SK-N-SH (cell line): ENCODE measurements around the gene TMCO4. TPM values are rescaled to one million over a fixed set of nuclear protein-coding genes. Genes with fewer than 3 reads are reported as not detected.

ENCODE experiments used
- CTCF ChIA-PET: fragments of 300-600, 350-600 bp; formaldehyde crosslinking; extraction: SDS; loops from one replicate; lab custom pipeline; 2021; lab: Yijun Ruan, JAX
- POLR2A ChIA-PET: fragments of 350-600 bp; sonication (Branson Sonifier 250); formaldehyde crosslinking; extraction: SDS; loops from one replicate; lab custom pipeline; 2020; ENCODE audit warnings: antibody characterized with exemption, inconsistent platforms; lab: Yijun Ruan, JAX
- DNase-seq: peaks from one replicate; pipeline ENCODE4 v3.0.0; 2012
- H2AFZ ChIP-seq: fragments of 200-600 bp; sonication (generic); 2 replicates; pipeline ENCODE4 v1.8.1; 2016; ENCODE audit warnings: antibody characterized with exemption, mild to moderate bottlenecking, low read depth
- H3F3A ChIP-seq: fragments of 200-600 bp; sonication (generic); replicated peaks from 2 replicates; pipeline ENCODE3; 2016; ENCODE audit warnings: antibody characterized with exemption, mild to moderate bottlenecking; ENCODE audit not compliant: insufficient read depth
- H3K27ac ChIP-seq, 2 experiments: fragments of 200-500 bp in 1 of 2; fragments of 200-600 bp in 1 of 2; sonication (Bioruptor generic) in 1 of 2; sonication (generic), shearing (Covaris generic) in 1 of 2; 2 replicates each; pipeline versions ENCODE4 v1.5.1 to v1.6.1; 2014 to 2016; ENCODE audit warnings: low read depth in 2 of 2, inconsistent platforms in 1 of 2, low read length in 1 of 2, mild to moderate bottlenecking in 1 of 2, mixed read lengths in 1 of 2
- H3K27me3 ChIP-seq: fragments of 200-600 bp; sonication (generic), shearing (Covaris generic); 2 replicates; pipeline ENCODE4 v1.6.1; 2016; ENCODE audit warnings: mixed run types; ENCODE audit not compliant: insufficient read depth
- H3K36me3 ChIP-seq, 2 experiments: fragments of 200-500 bp in 1 of 2; fragments of 200-600 bp in 1 of 2; sonication (Bioruptor generic) in 1 of 2; sonication (generic) in 1 of 2; replicated peaks in 1 of 2; 2 replicates each; pipeline versions ENCODE3 to v1.5.1; 2014 to 2016; ENCODE audit warnings: low read length in 1 of 2, mild to moderate bottlenecking in 1 of 2; ENCODE audit not compliant: insufficient read depth in 2 of 2, control insufficient read depth in 1 of 2
- H3K4me1 ChIP-seq, 2 experiments: fragments of 200-500 bp in 1 of 2; fragments of 200-600 bp in 1 of 2; sonication (Bioruptor generic) in 1 of 2; sonication (generic), shearing (Covaris generic) in 1 of 2; 2 replicates each; pipeline versions ENCODE4 v1.5.1 to v1.6.1; 2014 to 2016; ENCODE audit warnings: low read depth in 1 of 2, low read length in 1 of 2, mixed run types in 1 of 2; ENCODE audit not compliant: insufficient read depth in 2 of 2, control insufficient read depth in 1 of 2
- H3K4me2 ChIP-seq: fragments of 200-600 bp; sonication (generic), shearing (Covaris generic); 2 replicates; pipeline ENCODE4 v1.6.1; 2017; ENCODE audit warnings: mixed run types
- H3K4me3 ChIP-seq, 2 experiments: fragments of 200-500 bp in 1 of 2; fragments of 200-600 bp in 1 of 2; sonication (Bioruptor generic) in 1 of 2; sonication (generic), shearing (Covaris generic) in 1 of 2; 2 replicates each; pipeline versions ENCODE4 v1.5.1 to v1.8.1; 2014 to 2016; ENCODE audit warnings: low read depth in 2 of 2, inconsistent platforms in 1 of 2, low read length in 1 of 2, mild to moderate bottlenecking in 1 of 2, mixed read lengths in 1 of 2, moderate library complexity in 1 of 2
- H3K79me2 ChIP-seq: fragments of 200-600 bp; sonication (generic); 2 replicates; pipeline ENCODE4 v1.8.1; 2017; ENCODE audit warnings: mild to moderate bottlenecking; ENCODE audit not compliant: insufficient read depth
- H3K9ac ChIP-seq: fragments of 200-600 bp; sonication (generic); 2 replicates; pipeline ENCODE4 v1.6.1; 2017; ENCODE audit warnings: mixed run types
- H3K9me2 ChIP-seq: fragments of 200-600 bp; sonication (generic); 2 replicates; pipeline ENCODE4 v1.6.1; 2017; ENCODE audit warnings: mixed run types
- H3K9me3 ChIP-seq: fragments of 200-600 bp; sonication (generic); 2 replicates; pipeline ENCODE4 v1.6.1; 2017; ENCODE audit warnings: mixed run types, mild to moderate bottlenecking, moderate library complexity
- H4K20me1 ChIP-seq: fragments of 200-600 bp; sonication (generic); 2 replicates; pipeline ENCODE4 v1.6.1; 2017; ENCODE audit warnings: mild to moderate bottlenecking, mixed run types; ENCODE audit not compliant: insufficient read depth
- ELF1 ChIP-seq: IDR thresholded peaks from 2 replicates; pipeline ENCODE4 v1.4.0; 2012
- EP300 ChIP-seq, 2 experiments: IDR thresholded peaks; 2 replicates each; pipeline versions ENCODE4 v1.4.0 to v1.6.1; 2012; ENCODE audit warnings: borderline replicate concordance in 1 of 2, low read depth in 1 of 2, low read length in 1 of 2
- FOXJ3 ChIP-seq: sonication (generic); formaldehyde crosslinking; IDR thresholded peaks from 2 replicates; pipeline ENCODE4 v1.5.1; 2020; ENCODE audit warnings: mild to moderate bottlenecking, missing genetic modification reagents
- FOXM1 ChIP-seq: IDR thresholded peaks from 2 replicates; pipeline ENCODE4 v1.4.0; 2012; ENCODE audit warnings: low read depth, mild to moderate bottlenecking
- JUND ChIP-seq: IDR thresholded peaks from 2 replicates; pipeline ENCODE4 v1.4.0; 2012
- MXI1 ChIP-seq: IDR thresholded peaks from 2 replicates; pipeline ENCODE4 v1.6.1; 2012; ENCODE audit warnings: mild to moderate bottlenecking, low read depth, low read length, improper control_type of control experiment
- NFIC ChIP-seq: IDR thresholded peaks from 2 replicates; pipeline ENCODE4 v1.4.0; 2012; ENCODE audit warnings: borderline replicate concordance
- RCOR1 ChIP-seq: fragments of 150-350 bp; IDR thresholded peaks from 2 replicates; pipeline ENCODE4 v1.6.1; 2017; ENCODE audit warnings: antibody characterized with exemption, low read length
- SIN3A ChIP-seq: IDR thresholded peaks from 2 replicates; pipeline ENCODE4 v1.6.1; 2012; ENCODE audit warnings: low read depth, mild to moderate bottlenecking, low read length, moderate library complexity, borderline replicate concordance
- SMC3 ChIP-seq: IDR thresholded peaks from 2 replicates; pipeline ENCODE4 v1.6.1; 2012; ENCODE audit warnings: low read depth, low read length, improper control_type of control experiment
- TEAD4 ChIP-seq: IDR thresholded peaks from 2 replicates; pipeline ENCODE4 v1.4.0; 2012; ENCODE audit warnings: mild to moderate bottlenecking, borderline replicate concordance; ENCODE audit not compliant: insufficient read depth
- WGBS: methylation state at CpG from one replicate; pipeline ENCODE4 v1.1.6; 2017; ENCODE audit warnings: low lambda C conversion rate; 5-methylcytosine and 5-hydroxymethylcytosine counted together
- polyA plus RNA-seq, 3 experiments: library from polyadenylated mRNA; depleted of rRNA; stranded (reverse); fragments of >200 nt; gene quantifications; 2 replicates each; pipeline ENCODE4 v1.2.3, GENCODE V29; 2012

The TMCO4 gene
- polyA plus RNA-seq, 1 of the 3 experiments (the other 2 are of a cell fraction): 4.2 TPM

GRCh38 chr1:19648239-19648638 is 151.5 kb downstream of the TMCO4 start:
- no peak for DNase-seq
- peaks cover 5% of the 10 kb centered on the region for H3F3A ChIP-seq
- H3K4me1 ChIP-seq: peaks cover 0 to 28% of the 10 kb centered on the region in 2 experiments; a peak in 1 of 4 replicates
- POLR2A ChIA-PET: no interaction called here
- H3K36me3 ChIP-seq: no peaks in the 10 kb centered on the region
- no peaks in the 10 kb centered on the region for H3K27me3 ChIP-seq
- CTCF ChIA-PET: interaction anchor here (0.7 to 13.2 kb wide), 9 partner anchors 10 to 304 kb away, joined by 3 to 235 read pairs (median 4); no protein-coding TSS in a partner anchor
- peaks cover 15% of the 10 kb centered on the region; the same call in 1 of the 2 replicates for H4K20me1 ChIP-seq
- no peak overlapping the region for H3K4me2 ChIP-seq
- no peak overlapping the region for H2AFZ ChIP-seq
- H3K9me3 ChIP-seq: no peaks in the 10 kb centered on the region
- H3K9ac ChIP-seq: no peak overlapping the region
- no peaks in the 10 kb centered on the region for H3K9me2 ChIP-seq
- WGBS: 100% methylated on average over 3 of the region's 14 CpGs
- H3K4me3 ChIP-seq: no peak overlapping the region
- no peak for TF ChIP-seq FOXJ3 (CRISPR knock-in tag)
- TF ChIP-seq NFIC: no peak
- TF ChIP-seq RCOR1: no peak
- no peak for TF ChIP-seq ELF1
- TF ChIP-seq SMC3: no peak
- no peak for TF ChIP-seq SIN3A
- H3K27ac ChIP-seq: no peak overlapping the region
- H3K79me2 ChIP-seq: no peaks in the 10 kb centered on the region; the same call in none of the 2 replicates

- no peaks in the 10 kb centered on the region; the same call in none of the 2 replicates for H3K79me2 ChIP-seq
- TF ChIP-seq TEAD4 (no peak), JUND (no peak), MXI1 (no peak), FOXM1 (no peak), EP300 (IDR thresholded peaks at IDR 0.05; ENCODE audit: borderline replicate concordance in 1 of 2, low read depth in 1 of 2, low read length in 1 of 2) (no peak)
- TF ChIP-seq, all 33 proteins: peak for 0
- H3K9ac ChIP-seq: no peak overlapping the region
- H3K27ac ChIP-seq: no peak overlapping the region
- H3K4me2 ChIP-seq: no peak overlapping the region
- H3K9me3 ChIP-seq: no peaks in the 10 kb centered on the region
- ChIA-PET POLR2A (no interaction called here), CTCF (interaction anchor here (0.7 to 13.2 kb wide), 7 partner anchors 14 to 303 kb away, joined by 3 to 235 read pairs (median 9); no protein-coding TSS in a partner anchor)
- H3F3A ChIP-seq: peaks cover 5% of the 10 kb centered on the region
- H3K36me3 ChIP-seq: no peaks in the 10 kb centered on the region
- H3K27me3 ChIP-seq: no peaks in the 10 kb centered on the region
- H4K20me1 ChIP-seq: peaks cover 15% of the 10 kb centered on the region; the same call in 1 of the 2 replicates
- H3K4me3 ChIP-seq: no peak overlapping the region
- no peaks in the 10 kb centered on the region for H3K9me2 ChIP-seq
- peaks cover 0 to 28% of the 10 kb centered on the region in 2 experiments; a peak in 1 of 4 replicates for H3K4me1 ChIP-seq
- H2AFZ ChIP-seq: no peak overlapping the region
- DNase-seq: no peak
- 98% methylated on average over 13 of the region's 16 CpGs for WGBS
Observed at GRCh38 chr1:19647643-19648042, 152.1 kb downstream of the TMCO4 start.
